ENCODE data around the gene FAM114A1.

The FAM114A1 gene

DNA sequence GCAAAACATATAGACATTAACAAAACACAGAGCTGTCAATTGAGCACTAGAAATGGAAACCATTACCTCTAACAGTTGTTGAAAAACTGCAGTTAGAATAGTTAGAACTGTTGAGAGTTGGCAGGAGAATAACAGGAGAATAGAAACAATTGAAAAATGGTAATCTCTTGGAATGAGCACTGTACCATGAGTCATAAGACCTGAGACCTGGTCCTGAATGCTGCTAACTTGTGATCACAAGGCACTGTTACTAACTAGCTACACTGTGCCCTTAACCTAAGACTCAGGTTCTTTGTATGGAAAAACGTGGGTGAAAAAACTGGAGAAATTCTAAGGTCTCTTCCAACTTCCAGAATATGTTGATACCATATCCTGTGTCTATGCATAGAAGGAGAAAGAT is 29.3 kb downstream of the FAM114A1 start:
- TF ChIP-seq TAF1 (IDR thresholded peaks at IDR 0.05; ENCODE audit: borderline replicate concordance, insufficient read depth, low read length) = no peak
- TF ChIP-seq, protein P1, sequence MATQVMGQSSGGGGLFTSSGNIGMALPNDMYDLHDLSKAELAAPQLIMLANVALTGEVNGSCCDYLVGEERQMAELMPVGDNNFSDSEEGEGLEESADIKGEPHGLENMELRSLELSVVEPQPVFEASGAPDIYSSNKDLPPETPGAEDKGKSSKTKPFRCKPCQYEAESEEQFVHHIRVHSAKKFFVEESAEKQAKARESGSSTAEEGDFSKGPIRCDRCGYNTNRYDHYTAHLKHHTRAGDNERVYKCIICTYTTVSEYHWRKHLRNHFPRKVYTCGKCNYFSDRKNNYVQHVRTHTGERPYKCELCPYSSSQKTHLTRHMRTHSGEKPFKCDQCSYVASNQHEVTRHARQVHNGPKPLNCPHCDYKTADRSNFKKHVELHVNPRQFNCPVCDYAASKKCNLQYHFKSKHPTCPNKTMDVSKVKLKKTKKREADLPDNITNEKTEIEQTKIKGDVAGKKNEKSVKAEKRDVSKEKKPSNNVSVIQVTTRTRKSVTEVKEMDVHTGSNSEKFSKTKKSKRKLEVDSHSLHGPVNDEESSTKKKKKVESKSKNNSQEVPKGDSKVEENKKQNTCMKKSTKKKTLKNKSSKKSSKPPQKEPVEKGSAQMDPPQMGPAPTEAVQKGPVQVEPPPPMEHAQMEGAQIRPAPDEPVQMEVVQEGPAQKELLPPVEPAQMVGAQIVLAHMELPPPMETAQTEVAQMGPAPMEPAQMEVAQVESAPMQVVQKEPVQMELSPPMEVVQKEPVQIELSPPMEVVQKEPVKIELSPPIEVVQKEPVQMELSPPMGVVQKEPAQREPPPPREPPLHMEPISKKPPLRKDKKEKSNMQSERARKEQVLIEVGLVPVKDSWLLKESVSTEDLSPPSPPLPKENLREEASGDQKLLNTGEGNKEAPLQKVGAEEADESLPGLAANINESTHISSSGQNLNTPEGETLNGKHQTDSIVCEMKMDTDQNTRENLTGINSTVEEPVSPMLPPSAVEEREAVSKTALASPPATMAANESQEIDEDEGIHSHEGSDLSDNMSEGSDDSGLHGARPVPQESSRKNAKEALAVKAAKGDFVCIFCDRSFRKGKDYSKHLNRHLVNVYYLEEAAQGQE (IDR thresholded peaks at IDR 0.05; ENCODE audit: insufficient read depth in 1 of 2, low read depth in 2 of 2, low read length in 2 of 2) = no peak
- no peak for TF ChIP-seq FOXP2 (optimal IDR thresholded peaks at IDR 0.05; ENCODE audit: borderline replicate concordance, extremely low read depth, extremely low read length, insufficient read depth)
- no peak for TF ChIP-seq SIN3A (IDR thresholded peaks at IDR 0.05; ENCODE audit: borderline replicate concordance, insufficient read depth, low read length)
- TF ChIP-seq POLR2AphosphoS5 (IDR thresholded peaks at IDR 0.05; ENCODE audit: low read depth, low read length) = no peak

GRCh38 chr4:38898245-38898644 is 30.6 kb downstream of the FAM114A1 start:
- TF ChIP-seq, protein P1 (IDR thresholded peaks at IDR 0.05; ENCODE audit: insufficient read depth in 1 of 2, low read depth in 2 of 2, low read length in 2 of 2) = no peak
- TF ChIP-seq SIN3A (IDR thresholded peaks at IDR 0.05; ENCODE audit: borderline replicate concordance, insufficient read depth, low read length) = no peak
- TF ChIP-seq FOXP2 (optimal IDR thresholded peaks at IDR 0.05; ENCODE audit: borderline replicate concordance, extremely low read depth, extremely low read length, insufficient read depth) = no peak
- TF ChIP-seq TAF1 (IDR thresholded peaks at IDR 0.05; ENCODE audit: borderline replicate concordance, insufficient read depth, low read length) = no peak
- no peak for TF ChIP-seq POLR2AphosphoS5 (IDR thresholded peaks at IDR 0.05; ENCODE audit: low read depth, low read length)

DNA sequence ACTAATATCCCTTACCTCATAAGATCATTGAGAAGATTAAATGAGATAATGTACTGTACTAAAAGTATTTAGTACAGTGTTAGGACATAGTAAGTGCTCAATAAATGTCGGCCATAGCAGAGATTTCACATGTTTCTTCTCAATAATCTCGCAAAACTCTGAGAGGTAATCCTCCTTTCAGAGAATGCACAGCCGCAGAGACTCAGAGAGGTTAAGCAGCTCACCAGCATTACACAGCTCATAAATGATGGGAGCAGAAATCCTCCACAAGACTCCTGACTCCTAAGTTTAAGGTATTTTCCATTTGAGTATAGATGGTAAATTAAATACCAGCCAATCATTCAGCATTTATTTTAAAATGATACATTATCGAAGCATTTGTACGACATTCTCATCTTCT is 34.6 kb downstream of the FAM114A1 start:
- TF ChIP-seq, protein P1 (IDR thresholded peaks at IDR 0.05; ENCODE audit: insufficient read depth in 1 of 2, low read depth in 2 of 2, low read length in 2 of 2) = no peak
- TF ChIP-seq FOXP2 (optimal IDR thresholded peaks at IDR 0.05; ENCODE audit: borderline replicate concordance, extremely low read depth, extremely low read length, insufficient read depth) (no peak), POLR2AphosphoS5 (IDR thresholded peaks at IDR 0.05; ENCODE audit: low read depth, low read length) (no peak), TAF1 (IDR thresholded peaks at IDR 0.05; ENCODE audit: borderline replicate concordance, insufficient read depth, low read length) (no peak), SIN3A (IDR thresholded peaks at IDR 0.05; ENCODE audit: borderline replicate concordance, insufficient read depth, low read length) (no peak)

DNA sequence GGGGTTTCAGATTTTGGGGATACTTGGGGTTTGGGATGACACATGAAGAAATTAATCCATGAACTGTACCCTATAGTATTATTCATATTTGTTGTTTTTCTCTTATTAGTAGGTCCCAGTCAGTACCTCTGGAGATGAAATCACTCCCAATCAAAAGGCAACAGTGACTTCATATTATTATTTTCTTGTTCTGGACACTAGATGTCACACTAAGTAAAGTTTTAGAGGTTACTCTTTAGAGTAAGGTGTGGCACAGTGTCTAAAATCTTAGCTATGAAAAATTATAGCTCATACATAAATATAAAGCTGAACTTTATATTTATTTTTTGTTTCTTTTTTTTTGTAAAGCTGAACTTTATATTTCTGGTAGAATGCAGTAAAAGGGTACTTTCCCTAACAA is 35.1 kb downstream of the FAM114A1 start:
- TF ChIP-seq POLR2AphosphoS5 (IDR thresholded peaks at IDR 0.05; ENCODE audit: low read depth, low read length) (no peak), TAF1 (IDR thresholded peaks at IDR 0.05; ENCODE audit: borderline replicate concordance, insufficient read depth, low read length) (no peak), FOXP2 (optimal IDR thresholded peaks at IDR 0.05; ENCODE audit: borderline replicate concordance, extremely low read depth, extremely low read length, insufficient read depth) (no peak), SIN3A (IDR thresholded peaks at IDR 0.05; ENCODE audit: borderline replicate concordance, insufficient read depth, low read length) (no peak)
- TF ChIP-seq, protein P1 (IDR thresholded peaks at IDR 0.05; ENCODE audit: insufficient read depth in 1 of 2, low read depth in 2 of 2, low read length in 2 of 2) = no peak
